MCF 10A (cell line): ENCODE results near the gene OR2F1. TPM values are rescaled to one million over a fixed set of nuclear protein-coding genes. Genes with fewer than 3 reads are reported as not detected.

ENCODE experiments used
- Bru-seq: library from RNA; stranded (reverse); fragments of 400-500 nt; gene quantifications from one replicate; lab custom pipeline; 2021; lab: Mats Ljungman, UMichigan
- BruChase-seq, 2 experiments: library from RNA; stranded (reverse); fragments of 400-500 nt; gene quantifications; one replicate each; lab custom pipeline; 2021; lab: Mats Ljungman, UMichigan
- BruUV-seq: library from RNA; stranded (reverse); fragments of 400-500 nt; replicated peaks from 2 replicates; lab custom pipeline; 2021; lab: Mats Ljungman, UMichigan
- CTCF ChIA-PET: fragments of 300-600 bp; sonication (Branson Sonifier 250); formaldehyde crosslinking; extraction: SDS; loops from one replicate; lab custom pipeline; 2021; ENCODE audit warnings: antibody characterized with exemption, inconsistent platforms; lab: Yijun Ruan, JAX
- POLR2A ChIA-PET: fragments of 300-600, 350-650 bp; sonication (Branson Sonifier 250); formaldehyde crosslinking; extraction: SDS; loops from one replicate; lab custom pipeline; 2020; ENCODE audit warnings: antibody characterized with exemption, inconsistent platforms; lab: Yijun Ruan, JAX
- DNase-seq: peaks from one replicate; pipeline ENCODE4 v3.0.0-alpha.2; 2018; ENCODE audit not compliant: unreplicated experiment
- H3K27ac Mint-ChIP-seq: one replicate; pipeline ENCODE4 v1.8.0; 2022; ENCODE audit warnings: mild to moderate bottlenecking, low read depth, mixed read lengths; ENCODE audit not compliant: unreplicated experiment
- H3K27me3 Mint-ChIP-seq: one replicate; pipeline ENCODE4 v1.8.0; 2022; ENCODE audit warnings: mixed read lengths; ENCODE audit not compliant: insufficient read depth, unreplicated experiment
- H3K36me3 Mint-ChIP-seq: one replicate; pipeline ENCODE4 v1.8.0; 2022; ENCODE audit warnings: mild to moderate bottlenecking, moderate library complexity, mixed read lengths; ENCODE audit not compliant: insufficient read depth, unreplicated experiment
- H3K4me1 Mint-ChIP-seq: one replicate; pipeline ENCODE4 v1.8.0; 2022; ENCODE audit warnings: mixed read lengths; ENCODE audit not compliant: insufficient read depth, unreplicated experiment
- H3K4me3 Mint-ChIP-seq: one replicate; pipeline ENCODE4 v1.8.0; 2022; ENCODE audit warnings: mild to moderate bottlenecking, moderate library complexity, mixed read lengths; ENCODE audit not compliant: unreplicated experiment
- H3K9me3 Mint-ChIP-seq: one replicate; pipeline ENCODE4 v1.8.0; 2022; ENCODE audit warnings: mixed read lengths; ENCODE audit not compliant: unreplicated experiment
- CTCF ChIP-seq: fragments of 200-600 bp; IDR thresholded peaks from one replicate; pipeline ENCODE4 v1.8.0; 2022; ENCODE audit warnings: antibody characterized with exemption, mild to moderate bottlenecking; ENCODE audit not compliant: unreplicated experiment
- intact Hi-C: fragments of 100-400 bp; cut with micrococcal nuclease; formaldehyde crosslinking; loops from 2 replicates; pipeline ENCODE4 v1.14.1; 2022
- long read RNA-seq: library from polyadenylated mRNA; stranded (forward); transcript quantifications from one replicate; pipeline ENCODE4 v2.0.0, GENCODE V29; 2022
- total RNA-seq: library from RNA; stranded (reverse); gene quantifications from 2 replicates; pipeline ENCODE4 v1.2.3, GENCODE V29; 2022

Gene OR2F1, protein sequence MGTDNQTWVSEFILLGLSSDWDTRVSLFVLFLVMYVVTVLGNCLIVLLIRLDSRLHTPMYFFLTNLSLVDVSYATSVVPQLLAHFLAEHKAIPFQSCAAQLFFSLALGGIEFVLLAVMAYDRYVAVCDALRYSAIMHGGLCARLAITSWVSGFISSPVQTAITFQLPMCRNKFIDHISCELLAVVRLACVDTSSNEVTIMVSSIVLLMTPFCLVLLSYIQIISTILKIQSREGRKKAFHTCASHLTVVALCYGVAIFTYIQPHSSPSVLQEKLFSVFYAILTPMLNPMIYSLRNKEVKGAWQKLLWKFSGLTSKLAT
- total RNA-seq = not detected in 2 replicates
- Bru-seq, nascent RNA = not detected
- BruChase-seq, experiment 1, labeled RNA remaining after a 6-hour chase = not detected
- BruChase-seq, experiment 2, labeled RNA remaining after a 2-hour chase = not detected
- long read RNA-seq = 0 reads

DNA sequence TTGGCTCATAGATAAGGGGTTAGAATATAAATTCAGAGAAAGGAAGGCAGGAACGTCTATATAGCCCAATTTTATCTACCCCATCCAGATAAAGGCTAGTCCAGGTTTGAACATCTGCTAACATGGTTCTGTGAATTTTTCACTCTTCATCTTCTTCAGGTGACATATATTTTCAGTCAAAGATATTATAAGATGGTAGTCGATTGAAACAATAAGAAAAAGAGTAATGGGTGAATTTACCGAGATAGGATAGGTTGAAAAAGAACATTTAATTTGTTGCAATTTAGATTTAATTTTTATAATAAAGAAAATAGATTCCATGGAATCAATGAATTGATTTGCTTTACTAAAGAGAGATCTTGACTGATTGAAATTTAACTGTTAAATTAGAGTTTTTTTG is at the start of gene OR2F1:
OR2F1 (plus strand) TSS at position 301 of the 400 bp plus-strand sequence. CDS start 5,127 bp downstream, outside the sequence.
- Mint-ChIP-seq H3K27me3 (peaks cover 26% of the 10 kb centered on the region), H3K4me1 (peaks cover 5% of the 10 kb centered on the region), H3K9me3 (no peaks in the 10 kb centered on the region), H3K27ac (no peak within 1 kb of the TSS), H3K4me3 (no peak within 1 kb of the TSS), H3K36me3 (no peaks in the 10 kb centered on the region)
- intact Hi-C loops = no loop called here
- ChIA-PET CTCF (no interaction called here), POLR2A (no interaction called here)
- no peak for DNase-seq
- no peak for TF ChIP-seq CTCF
- no TSS peak for BruUV-seq

- Mint-ChIP-seq H3K27me3 (no peaks in the 10 kb centered on the region), H3K27ac (no peak overlapping the region), H3K4me3 (no peak overlapping the region), H3K9me3 (no peaks in the 10 kb centered on the region), H3K4me1 (peaks cover 8% of the 10 kb centered on the region), H3K36me3 (no peaks in the 10 kb centered on the region)
- no peak for TF ChIP-seq CTCF
- intact Hi-C loops = no loop called here
- DNase-seq = no peak
- CTCF ChIA-PET = no interaction called here
- no TSS peak for BruUV-seq
- POLR2A ChIA-PET = no interaction called here
Observed at GRCh38 chr7:143905509-143905908, 49.1 kb upstream of the OR2F1 start.

- H3K4me3 Mint-ChIP-seq = no peak overlapping the region
Observed at GRCh38 chr7:143906151-143906550, 48.5 kb upstream of the OR2F1 start.

More at GRCh38 chr7:143906151-143906550, 48.5 kb upstream of the OR2F1 start:
- ChIA-PET CTCF (no interaction called here), POLR2A (no interaction called here)
- Mint-ChIP-seq H3K4me1 (peaks cover 13% of the 10 kb centered on the region), H3K36me3 (no peaks in the 10 kb centered on the region), H3K9me3 (no peaks in the 10 kb centered on the region), H3K27me3 (no peaks in the 10 kb centered on the region), H3K27ac (no peak overlapping the region)
- no peak for DNase-seq
- TF ChIP-seq CTCF = no peak
- BruUV-seq = no TSS peak
- intact Hi-C loops = no loop called here
